GM12873 (cell line): Measurements from ENCODE around the gene TAGLN3.

ENCODE experiments used
- CTCF ChIP-seq: IDR thresholded peaks from 2 replicates; pipeline ENCODE4 v1.5.1; 2012; ENCODE audit warnings: low read depth, mild to moderate bottlenecking, moderate library complexity, low read length, control low read depth; ENCODE audit not compliant: insufficient read depth; ENCODE audit errors: missing control alignments

Gene TAGLN3

GRCh38 chr3:112027142-112027541, 28.4 kb downstream of the TAGLN3 start:
- TF ChIP-seq CTCF, result no peak

DNA sequence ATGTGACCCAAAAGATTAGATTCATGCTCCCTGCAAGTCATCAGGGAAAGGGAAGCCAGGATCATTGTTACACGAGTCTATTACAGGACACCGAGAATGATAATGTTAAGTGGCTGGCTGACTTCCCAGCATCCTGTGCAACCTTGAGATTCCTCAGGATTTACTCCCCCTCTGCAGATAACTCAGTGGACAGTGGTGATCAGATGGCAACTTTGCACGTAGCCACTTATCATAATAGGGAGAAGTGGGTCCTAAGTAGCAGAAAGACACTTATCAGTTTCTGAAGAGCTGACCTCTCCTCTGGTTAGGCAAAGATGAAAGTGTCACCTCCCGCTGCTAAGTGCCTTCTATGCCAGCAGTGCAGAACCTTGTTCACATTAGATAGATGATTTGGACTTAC, 29.1 kb downstream of the TAGLN3 start:
- no peak for TF ChIP-seq CTCF

DNA sequence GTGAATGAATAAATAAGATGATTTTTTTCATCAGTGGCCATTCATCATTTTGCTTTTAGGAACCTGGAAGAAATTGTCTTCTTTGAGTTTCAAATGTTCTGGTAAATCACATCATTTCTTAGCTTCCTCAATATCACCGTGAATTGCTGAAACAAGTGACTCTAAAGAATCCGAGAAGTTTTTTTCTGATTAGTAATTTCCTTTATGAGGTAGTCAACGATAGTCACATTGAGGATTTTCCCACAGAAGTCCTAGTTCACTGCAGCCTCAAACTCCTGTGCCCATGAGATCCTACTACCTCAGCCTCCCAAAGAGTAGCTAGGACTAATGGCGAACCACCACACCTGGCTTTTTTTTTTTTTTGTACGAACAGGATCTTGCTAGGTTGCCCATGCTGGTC, 32.2 kb downstream of the TAGLN3 start:
- TF ChIP-seq CTCF, result no peak

DNA sequence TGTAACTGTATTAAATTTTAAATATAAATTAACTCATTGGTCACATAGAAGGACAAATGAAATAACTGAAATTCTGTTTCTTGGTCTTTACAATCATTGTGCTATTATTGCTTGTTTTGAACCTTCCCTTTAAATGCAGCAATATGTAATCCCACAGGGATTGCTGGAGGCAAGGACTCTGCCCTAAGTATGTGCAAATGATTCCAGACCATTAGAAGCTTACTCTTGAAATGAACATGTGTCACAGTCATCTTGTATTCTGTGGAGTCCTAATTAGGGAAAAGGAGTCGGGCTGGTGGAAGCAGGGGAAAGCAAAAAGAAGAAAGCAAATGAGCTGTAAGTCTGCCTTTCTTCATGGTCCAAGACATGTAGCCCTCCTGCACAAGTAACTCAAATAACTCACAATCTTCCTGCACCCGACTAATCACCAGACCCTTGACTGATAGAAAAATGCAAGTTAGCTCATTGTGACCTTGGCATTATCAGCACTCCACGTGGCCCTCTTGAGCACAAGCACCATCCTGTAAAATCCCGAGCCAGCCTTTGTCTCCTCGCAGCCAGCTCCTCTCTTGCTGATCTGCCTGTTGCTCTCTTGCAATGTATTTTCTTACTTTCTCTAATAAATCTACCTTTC, 33.5 kb downstream of the TAGLN3 start:
- no peak for TF ChIP-seq CTCF

GRCh38 chr3:112034436-112034835, 35.7 kb downstream of the TAGLN3 start, which contains the start of gene TMPRSS7:
Gene TMPRSS7 (plus strand): TSS chr3:112034736. CDS start chr3:112034846, 110 bp downstream.
- TF ChIP-seq CTCF, result no peak

- no peak for TF ChIP-seq CTCF
Measured at GRCh38 chr3:112035241-112035640, 36.5 kb downstream of the TAGLN3 start.

DNA sequence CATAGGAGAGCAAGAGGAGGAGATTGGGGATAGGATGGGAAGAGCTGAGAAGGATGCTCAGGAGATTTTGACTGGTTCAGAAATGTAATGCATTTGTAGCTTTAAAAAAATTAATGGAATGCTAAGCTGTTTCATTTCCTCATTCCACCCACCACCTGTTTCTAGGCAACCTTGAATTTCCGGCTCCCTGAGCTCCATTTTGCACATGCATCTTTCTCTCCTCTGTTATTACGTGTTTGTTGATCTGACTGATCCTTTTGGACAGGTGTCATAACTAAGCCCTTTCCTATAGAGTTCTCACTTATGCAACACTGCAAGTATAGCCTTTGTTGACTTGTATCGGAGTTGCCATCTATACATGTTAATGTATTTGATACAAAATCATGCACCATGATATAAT, 40.1 kb downstream of the TAGLN3 start:
- TF ChIP-seq CTCF, result no peak

- no peak for TF ChIP-seq CTCF
Measured at GRCh38 chr3:112041321-112041720, 42.6 kb downstream of the TAGLN3 start.
